Natural killer cell treated with Interleukin-12 subunit alpha and Interleukin-12 subunit beta and Interleukin-15 and Interleukin-18, amount 100 ng/mL, for 72 hours (primary cell): Measurements from ENCODE around the gene INPPL1. TPM values are rescaled to one million over a fixed set of nuclear protein-coding genes. Genes with fewer than 3 reads are reported as not detected.

ENCODE experiments used
- ATAC-seq, 2 donors: fragments of 150-1000 bp; cut with Tn5 transposase in 1 of 2; sonication (Bioruptor Pico), chemical (Tn5 transposase) in 1 of 2; 2 replicates each; pipeline ENCODE4 v1.10.0; 2021
- DNase-seq: peaks from one replicate; pipeline ENCODE4 v3.0.0; 2022; ENCODE audit warnings: low spot score
- H3K27ac Mint-ChIP-seq, 2 donors: 1 replicate in 1 of 2; 2 replicates in 1 of 2; pipeline ENCODE4 v1.8.0; 2022; ENCODE audit warnings: mixed read lengths in 2 of 2, mild to moderate bottlenecking in 1 of 2, moderate library complexity in 1 of 2
- H3K27me3 Mint-ChIP-seq, 2 donors: 1 replicate in 1 of 2; 2 replicates in 1 of 2; pipeline ENCODE4 v1.8.0; 2022; ENCODE audit warnings: mixed read lengths in 2 of 2
- H3K36me3 Mint-ChIP-seq: one replicate; pipeline ENCODE4 v1.8.0; 2022; ENCODE audit warnings: mixed read lengths
- H3K4me1 Mint-ChIP-seq, 2 donors: 1 replicate in 1 of 2; 2 replicates in 1 of 2; pipeline ENCODE4 v1.8.0; 2022; ENCODE audit warnings: low read depth in 2 of 2, mixed read lengths in 2 of 2, mild to moderate bottlenecking in 1 of 2
- H3K4me3 Mint-ChIP-seq: one replicate; pipeline ENCODE4 v1.8.0; 2022; ENCODE audit warnings: mixed read lengths
- H3K9me3 Mint-ChIP-seq: 2 replicates; pipeline ENCODE4 v1.8.0; 2022; ENCODE audit warnings: mixed read lengths
- total RNA-seq, 2 donors: library from RNA; stranded (reverse); gene quantifications; one replicate each; pipeline ENCODE4 v1.2.3, GENCODE V29; 2022

INPPL1 gene
- total RNA-seq, 2 donors from 2014 or later: 113 to 176 TPM

GRCh38 chr11:72278905-72279304 is 54.3 kb downstream of the INPPL1 start:
- Mint-ChIP-seq H3K36me3 (no peaks in the 10 kb centered on the region), H3K27ac (no peak overlapping the region), H3K4me3 (no peak overlapping the region), H3K27me3 (peaks cover 22% of the 10 kb centered on the region in 2 donors), H3K4me1 (peaks cover 0 to under 1% of the 10 kb centered on the region in 2 donors), H3K9me3 (no peaks in the 10 kb centered on the region)
- DNase-seq (no peak), ATAC-seq (no peak)

DNA sequence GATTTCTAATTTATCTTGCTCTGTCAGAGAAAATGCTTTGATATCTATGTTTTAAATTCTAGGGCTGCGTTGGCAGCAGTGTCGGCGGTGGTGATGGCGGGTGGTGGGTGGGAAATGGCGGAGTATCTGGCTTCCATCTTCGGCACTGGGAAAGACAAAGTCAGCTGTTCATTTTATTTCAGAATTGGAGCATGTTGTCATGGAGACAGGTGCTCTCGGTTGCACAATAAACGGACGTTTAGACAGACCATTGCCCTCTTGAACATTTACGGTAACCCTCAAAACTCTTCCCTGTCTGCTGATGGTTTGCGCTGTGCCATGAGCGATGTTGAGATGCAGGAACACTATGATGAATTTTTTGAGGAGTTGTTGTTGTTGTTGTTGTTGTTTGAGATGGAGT is 55.5 kb downstream of the INPPL1 start:
- Mint-ChIP-seq H3K9me3 (no peaks in the 10 kb centered on the region), H3K4me1 (no peaks in the 10 kb centered on the region), H3K36me3 (no peaks in the 10 kb centered on the region), H3K27ac (no peak overlapping the region), H3K27me3 (peaks cover 18 to 22% of the 10 kb centered on the region in 2 donors), H3K4me3 (no peak overlapping the region)
- no peak for ATAC-seq
- DNase-seq: no peak

GRCh38 chr11:72280726-72281315 is 56.3 kb downstream of the INPPL1 start:
- Mint-ChIP-seq H3K27me3 (peaks cover 18 to 22% of the 10 kb centered on the region in 2 donors), H3K4me3 (no peak overlapping the region), H3K9me3 (no peaks in the 10 kb centered on the region), H3K27ac (no peak overlapping the region), H3K4me1 (no peaks in the 10 kb centered on the region), H3K36me3 (no peaks in the 10 kb centered on the region)
- ATAC-seq (no peak), DNase-seq (no peak)

DNA sequence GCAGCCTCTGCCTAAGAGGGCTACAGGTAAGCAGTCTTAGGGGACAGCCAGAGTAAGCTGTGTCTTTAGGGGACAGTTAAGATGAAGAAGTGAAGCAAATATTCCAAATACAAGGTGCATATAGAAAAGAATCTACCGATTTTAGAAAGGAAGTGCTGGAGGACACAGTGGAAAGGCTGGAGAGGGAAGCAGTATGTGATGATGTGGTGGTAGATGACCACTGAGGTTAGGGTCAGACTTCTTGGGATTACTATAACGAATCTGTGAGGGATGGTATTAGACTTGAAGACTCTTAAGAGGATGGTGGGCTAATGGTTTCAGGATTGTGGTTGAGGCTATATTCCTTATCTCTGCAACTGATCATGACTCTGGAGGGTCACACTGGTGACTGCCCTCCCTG is 59.4 kb downstream of the INPPL1 start:
- ATAC-seq: no peak
- H3K27ac Mint-ChIP-seq: no peak overlapping the region
- no peak for DNase-seq
- H3K27me3 Mint-ChIP-seq: peaks cover 18 to 22% of the 10 kb centered on the region in 2 donors
- no peak overlapping the region for H3K4me3 Mint-ChIP-seq
- no peaks in the 10 kb centered on the region for H3K9me3 Mint-ChIP-seq
- no peaks in the 10 kb centered on the region for H3K36me3 Mint-ChIP-seq
- H3K4me1 Mint-ChIP-seq: no peaks in the 10 kb centered on the region

DNA sequence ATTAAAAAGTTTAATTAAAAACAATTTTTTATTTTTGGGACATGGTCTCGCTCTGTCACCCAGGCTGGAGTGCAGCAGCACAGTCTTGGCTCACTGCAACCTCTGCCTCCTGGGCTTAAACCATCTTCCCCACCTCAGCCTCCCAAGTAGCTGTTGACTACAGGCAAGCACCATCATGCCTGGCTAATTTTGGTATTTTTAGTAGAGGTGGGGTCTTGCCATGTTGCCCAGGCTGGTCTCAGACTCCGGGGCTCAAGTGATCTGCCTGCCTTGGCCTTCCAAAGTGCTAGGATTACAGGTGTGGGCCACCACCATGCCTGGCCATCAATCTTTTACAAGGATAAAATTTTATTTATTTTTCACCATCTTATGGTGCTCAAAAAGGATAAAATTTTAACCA is 62.7 kb downstream of the INPPL1 start:
- Mint-ChIP-seq H3K36me3 (no peaks in the 10 kb centered on the region), H3K27ac (no peak overlapping the region), H3K4me1 (no peaks in the 10 kb centered on the region), H3K27me3 (peaks cover 9 to 11% of the 10 kb centered on the region in 2 donors), H3K9me3 (no peaks in the 10 kb centered on the region), H3K4me3 (no peak overlapping the region)
- no peak for ATAC-seq
- no peak for DNase-seq

Other genes with a start within 250 kb of the INPPL1 start
- gene IL18BP, start 225.9 kb upstream of the INPPL1 start, total RNA-seq: 10 to 100 TPM; 16.5 to 20.6 TPM
- gene NUMA1, start 144.2 kb upstream of the INPPL1 start, total RNA-seq: 100 to 1,000 TPM; 181 to 216 TPM
- gene LRRC51, start 143.9 kb upstream of the INPPL1 start, total RNA-seq: 1 to 10 TPM; 3.5 to 7.2 TPM
- gene LAMTOR1, start 121.5 kb upstream of the INPPL1 start, total RNA-seq: 10 to 100 TPM; 65.7 to 66.9 TPM
- gene TOMT, start 118.8 kb upstream of the INPPL1 start, total RNA-seq: under 1 TPM in 1 of 2 donors, not detected in 1; 0.45 TPM
- gene ANAPC15, start 112.1 kb upstream of the INPPL1 start, total RNA-seq: 10 to 100 TPM; 37.4 to 37.7 TPM
- gene FOLR3, start 89.0 kb upstream of the INPPL1 start, total RNA-seq: not detected
- gene FOLR1, start 32.6 kb upstream of the INPPL1 start, total RNA-seq: not detected
- not detected for gene FOLR2, start 8.0 kb upstream of the INPPL1 start, total RNA-seq
- not detected for gene PHOX2A, start 19.4 kb downstream of the INPPL1 start, total RNA-seq
- gene CLPB, start 209.8 kb downstream of the INPPL1 start, total RNA-seq: 10 to 100 TPM; 43.6 to 55.6 TPM